ENCODE results near the gene SP1. TPM values are rescaled to one million over a fixed set of nuclear protein-coding genes. Genes with fewer than 3 reads are reported as not detected.
A peak's percentile ranks its signal among the peaks of the same experiment; 100 is the strongest.

SP1 gene
- total RNA-seq, 1 experiment from 2014 or later, result 78.4 TPM

GRCh38 chr12:53450936-53451335, 71.0 kb downstream of the SP1 start:
- no peak overlapping the region for H3K27ac ChIP-seq (ENCODE audit: low read depth, low read length, poor library complexity, severe bottlenecking)
- H3K9me3 ChIP-seq (ENCODE audit: low read depth, low read length, poor library complexity, severe bottlenecking), result no peaks in the 10 kb centered on the region
- peaks cover 29% of the 10 kb centered on the region for H3K36me3 ChIP-seq (ENCODE audit: insufficient read depth, low read length, poor library complexity, severe bottlenecking)
- H3K27me3 ChIP-seq (replicated peaks; ENCODE audit: insufficient read depth, low read depth, low read length, poor library complexity), result no peaks in the 10 kb centered on the region
- H3K4me3 ChIP-seq (ENCODE audit: low read depth, low read length, poor library complexity, severe bottlenecking), result no peak overlapping the region
- intact Hi-C loops (cut with micrococcal nuclease; ENCODE audit: unreplicated experiment), result no loop called here
- H3K4me1 ChIP-seq (ENCODE audit: insufficient read depth, low read length, poor library complexity, severe bottlenecking), result peaks cover 18% of the 10 kb centered on the region
- ChIA-PET CTCF (interaction anchor here (0.8 to 1.3 kb wide), 2 partner anchors 22 to 99 kb away, joined by 3 to 7 read pairs; no protein-coding TSS in a partner anchor), POLR2A (ENCODE audit: low non-redundant PET) (interaction anchor here (0.6 kb wide), 1 partner anchor 9 kb away, joined by 3 read pairs; the partner anchor contains the start of gene PRR13)
- no peak for DNase-seq (ENCODE audit: low spot score)
- no peak for TF ChIP-seq CTCF (conservative IDR thresholded peaks at IDR 0.05; ENCODE audit: low read depth, low read length)
- no peak for TF ChIP-seq EZH2 (IDR thresholded peaks at IDR 0.05; ENCODE audit: borderline replicate concordance, low read depth, low read length, poor library complexity, severe bottlenecking)
- no TSS peak for BruUV-seq (replicated peaks)

DNA sequence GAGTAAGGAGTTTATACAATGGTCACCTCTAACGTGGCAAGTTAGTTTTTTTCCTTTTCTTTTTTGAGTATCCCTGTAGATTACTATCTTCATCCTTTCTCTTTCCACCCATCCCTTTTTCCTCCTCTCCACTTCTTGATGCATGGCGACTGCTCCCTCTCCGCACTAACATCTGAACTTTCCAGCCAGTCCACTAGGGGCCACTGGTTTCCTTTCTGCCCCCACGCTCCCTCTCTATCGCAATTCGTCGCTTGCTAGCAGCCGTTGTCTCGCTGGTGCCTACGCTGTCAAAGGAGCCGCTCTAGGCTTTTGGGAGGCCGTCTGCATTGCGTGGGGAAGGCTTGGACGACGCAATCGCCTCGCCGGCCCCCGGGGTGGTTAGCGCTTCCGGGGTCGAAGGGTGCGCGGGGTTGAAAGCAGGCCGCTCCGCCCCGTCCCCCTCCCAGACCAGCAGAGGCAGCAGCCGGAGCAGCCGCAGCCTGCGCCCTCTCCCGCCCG, 71.7 kb downstream of the SP1 start, which contains the start of gene PCBP2:
Gene PCBP2 (plus strand): TSS at position 442 of the 498 bp plus-strand sequence. CDS start 2,699 bp downstream, outside the sequence.
- no peaks in the 10 kb centered on the region for H3K27me3 ChIP-seq (replicated peaks; ENCODE audit: insufficient read depth, low read depth, low read length, poor library complexity)
- TF ChIP-seq EZH2 (IDR thresholded peaks at IDR 0.05; ENCODE audit: borderline replicate concordance, low read depth, low read length, poor library complexity, severe bottlenecking) (no peak), CTCF (conservative IDR thresholded peaks at IDR 0.05; ENCODE audit: low read depth, low read length) (peak; percentile 97)
- H3K27ac ChIP-seq (ENCODE audit: low read depth, low read length, poor library complexity, severe bottlenecking), result peak within 1 kb of the TSS; percentile 99
- H3K4me3 ChIP-seq (ENCODE audit: low read depth, low read length, poor library complexity, severe bottlenecking), result peak within 1 kb of the TSS; percentile 94
- peaks cover 18% of the 10 kb centered on the region for H3K4me1 ChIP-seq (ENCODE audit: insufficient read depth, low read length, poor library complexity, severe bottlenecking)
- ChIA-PET POLR2A (ENCODE audit: low non-redundant PET) (interaction anchor here (0.6 kb wide), 1 partner anchor 10 kb away, joined by 3 read pairs; the partner anchor contains the start of gene PRR13), CTCF (interaction anchor here (0.8 to 1.3 kb wide), 2 partner anchors 22 to 99 kb away, joined by 3 to 7 read pairs; no protein-coding TSS in a partner anchor)
- intact Hi-C loops (cut with micrococcal nuclease; ENCODE audit: unreplicated experiment), result no loop called here
- BruUV-seq (replicated peaks), result no TSS peak
- DNase-seq (ENCODE audit: low spot score), result peak; percentile 100
- no peaks in the 10 kb centered on the region for H3K9me3 ChIP-seq (ENCODE audit: low read depth, low read length, poor library complexity, severe bottlenecking)
- peaks cover 33% of the 10 kb centered on the region for H3K36me3 ChIP-seq (ENCODE audit: insufficient read depth, low read length, poor library complexity, severe bottlenecking)

- Histone ChIP-seq H3K27ac (ENCODE audit: low read depth, low read length, poor library complexity, severe bottlenecking) (peak overlapping the region; percentile 99), H3K4me1 (ENCODE audit: insufficient read depth, low read length, poor library complexity, severe bottlenecking) (peaks cover 18% of the 10 kb centered on the region), H3K4me3 (ENCODE audit: low read depth, low read length, poor library complexity, severe bottlenecking) (peak overlapping the region; percentile 94), H3K36me3 (ENCODE audit: insufficient read depth, low read length, poor library complexity, severe bottlenecking) (peaks cover 40% of the 10 kb centered on the region), H3K9me3 (ENCODE audit: low read depth, low read length, poor library complexity, severe bottlenecking) (no peaks in the 10 kb centered on the region), H3K27me3 (replicated peaks; ENCODE audit: insufficient read depth, low read depth, low read length, poor library complexity) (no peaks in the 10 kb centered on the region)
- no TSS peak for BruUV-seq (replicated peaks)
- peak; percentile 84 for DNase-seq (ENCODE audit: low spot score)
- intact Hi-C loops (cut with micrococcal nuclease; ENCODE audit: unreplicated experiment), result no loop called here
- ChIA-PET POLR2A (ENCODE audit: low non-redundant PET) (no interaction called here), CTCF (no interaction called here)
- TF ChIP-seq CTCF (conservative IDR thresholded peaks at IDR 0.05; ENCODE audit: low read depth, low read length) (peak; percentile 55), EZH2 (IDR thresholded peaks at IDR 0.05; ENCODE audit: borderline replicate concordance, low read depth, low read length, poor library complexity, severe bottlenecking) (no peak)
These were observed 72.4 kb downstream of the SP1 start for GRCh38 chr12:53452159-53453077.

Measured in A673 (cell line).